Measurements from ENCODE around the gene AP1G2. TPM values are rescaled to one million over a fixed set of nuclear protein-coding genes. Genes with fewer than 3 reads are reported as not detected.
A peak's percentile ranks its signal among the peaks of the same experiment; 100 is the strongest.

Gene AP1G2
- total RNA-seq, 2 donors from 2014 or later = 6.6 to 18.8 TPM

DNA sequence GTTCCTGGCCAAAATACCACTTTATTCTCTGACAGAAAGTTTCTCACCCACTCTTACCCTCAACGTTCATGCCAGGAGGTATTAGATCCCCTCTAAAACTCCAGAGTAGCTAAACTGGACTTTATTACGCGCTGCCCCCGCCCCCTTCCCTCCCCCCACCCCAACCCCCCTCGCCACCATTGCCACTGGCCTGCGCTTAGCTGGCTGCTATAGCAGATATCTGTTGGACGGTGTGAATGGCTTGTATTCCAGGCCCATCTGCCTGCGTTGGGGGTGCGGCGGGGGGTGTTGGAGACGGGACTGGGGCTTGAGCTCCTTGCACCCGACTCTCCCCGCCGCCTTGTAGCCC, 12.1 kb downstream of the AP1G2 start:
- H3K9me3 ChIP-seq = no peaks in the 10 kb centered on the region
- peak overlapping the region; percentile 96 to 98 for H3K27ac ChIP-seq
- peaks cover 10% of the 10 kb centered on the region for H3K36me3 ChIP-seq
- peak overlapping the region; percentile 73 to 82 for H3K4me3 ChIP-seq
- peaks cover 0 to 29% of the 10 kb centered on the region in 2 donors for H3K4me1 ChIP-seq
- DNase-seq (ENCODE audit: low spot score) = no peak
- TF ChIP-seq, protein P1, sequence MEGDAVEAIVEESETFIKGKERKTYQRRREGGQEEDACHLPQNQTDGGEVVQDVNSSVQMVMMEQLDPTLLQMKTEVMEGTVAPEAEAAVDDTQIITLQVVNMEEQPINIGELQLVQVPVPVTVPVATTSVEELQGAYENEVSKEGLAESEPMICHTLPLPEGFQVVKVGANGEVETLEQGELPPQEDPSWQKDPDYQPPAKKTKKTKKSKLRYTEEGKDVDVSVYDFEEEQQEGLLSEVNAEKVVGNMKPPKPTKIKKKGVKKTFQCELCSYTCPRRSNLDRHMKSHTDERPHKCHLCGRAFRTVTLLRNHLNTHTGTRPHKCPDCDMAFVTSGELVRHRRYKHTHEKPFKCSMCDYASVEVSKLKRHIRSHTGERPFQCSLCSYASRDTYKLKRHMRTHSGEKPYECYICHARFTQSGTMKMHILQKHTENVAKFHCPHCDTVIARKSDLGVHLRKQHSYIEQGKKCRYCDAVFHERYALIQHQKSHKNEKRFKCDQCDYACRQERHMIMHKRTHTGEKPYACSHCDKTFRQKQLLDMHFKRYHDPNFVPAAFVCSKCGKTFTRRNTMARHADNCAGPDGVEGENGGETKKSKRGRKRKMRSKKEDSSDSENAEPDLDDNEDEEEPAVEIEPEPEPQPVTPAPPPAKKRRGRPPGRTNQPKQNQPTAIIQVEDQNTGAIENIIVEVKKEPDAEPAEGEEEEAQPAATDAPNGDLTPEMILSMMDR (IDR thresholded peaks at IDR 0.05) = no peak
- no peaks in the 10 kb centered on the region for H3K27me3 ChIP-seq

DNA sequence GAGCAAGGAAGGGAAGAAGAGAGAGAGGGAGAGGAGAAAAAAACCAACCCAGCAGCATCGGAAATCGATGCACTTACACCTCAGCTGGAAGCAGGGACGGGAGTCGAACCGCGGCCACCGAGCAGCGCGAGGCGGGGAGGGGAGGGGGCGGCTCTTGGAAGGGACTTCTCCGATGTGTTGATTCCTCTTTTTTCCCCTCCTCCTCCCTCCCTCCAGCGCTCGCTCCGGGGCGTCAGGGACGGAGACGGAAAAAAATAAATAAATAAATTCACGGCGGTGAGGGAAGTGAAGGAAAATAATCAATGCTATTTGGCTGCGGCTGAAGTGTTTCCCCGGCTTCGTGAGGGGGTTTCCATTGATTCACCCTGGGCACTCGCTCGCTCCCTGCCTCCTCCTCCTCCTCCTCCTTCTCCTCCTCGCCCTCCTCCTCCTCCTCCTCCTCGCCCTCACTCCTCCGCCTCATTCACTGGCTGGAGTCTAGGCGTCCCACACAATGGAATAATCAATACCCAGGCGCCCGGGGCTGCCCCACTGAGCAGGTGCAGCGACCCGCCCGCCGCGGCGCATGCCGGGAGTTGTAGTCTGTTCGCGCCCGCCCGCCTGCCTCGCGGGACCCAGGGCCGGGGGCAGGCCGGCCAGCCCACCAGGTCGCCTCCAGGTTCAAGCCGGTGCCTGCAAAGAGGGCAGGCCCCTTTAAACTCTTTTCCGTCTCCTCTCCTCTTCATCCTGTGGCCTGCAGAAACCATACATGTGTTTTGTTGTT, 16.1 kb downstream of the AP1G2 start, which contains the start of gene ZFHX2:
Gene ZFHX2, minus strand, starts transcription at position 500 of the 763 bp plus-strand sequence. CDS start 16,440 bp downstream, outside the sequence.
- no peaks in the 10 kb centered on the region for H3K9me3 ChIP-seq
- peak within 1 kb of the TSS; percentile 38 to 49 for H3K27ac ChIP-seq
- peaks cover 0 to 22% of the 10 kb centered on the region in 2 donors for H3K4me1 ChIP-seq
- TF ChIP-seq, protein P1 (IDR thresholded peaks at IDR 0.05) = no peak
- H3K27me3 ChIP-seq = no peaks in the 10 kb centered on the region
- no peaks in the 10 kb centered on the region for H3K36me3 ChIP-seq
- peak within 1 kb of the TSS; percentile 55 to 66 for H3K4me3 ChIP-seq
- DNase-seq (ENCODE audit: low spot score) = peak; percentile 69

DNA sequence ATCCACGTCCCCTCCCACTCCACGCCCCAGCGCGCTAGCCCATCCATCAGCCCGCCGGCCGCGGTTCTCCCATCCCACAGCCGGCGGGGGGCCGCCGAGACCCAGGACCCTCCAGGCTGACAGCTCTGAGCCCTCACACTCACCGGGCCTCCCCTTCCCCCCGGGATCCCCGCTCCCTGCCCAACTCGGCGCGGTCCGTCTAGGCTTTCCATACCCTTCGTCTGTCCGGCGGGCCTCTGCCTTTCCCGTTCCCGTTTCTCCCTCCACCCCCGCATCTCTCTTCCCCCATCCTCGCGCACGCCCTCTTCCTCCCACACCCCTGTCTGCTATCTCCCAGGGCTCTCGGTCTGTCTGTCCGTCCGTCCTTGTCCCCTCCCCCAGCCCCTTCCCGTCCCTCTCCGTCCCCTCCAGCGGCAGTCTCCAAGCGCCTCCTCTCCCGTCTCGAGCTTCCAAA, 16.8 kb downstream of the AP1G2 start:
- Histone ChIP-seq H3K27me3 (no peaks in the 10 kb centered on the region), H3K9me3 (no peaks in the 10 kb centered on the region), H3K4me3 (peak overlapping the region; percentile 55 to 66), H3K4me1 (peaks cover 0 to 21% of the 10 kb centered on the region in 2 donors), H3K27ac (peak overlapping the region; percentile 38 to 49), H3K36me3 (no peaks in the 10 kb centered on the region)
- DNase-seq (ENCODE audit: low spot score) = no peak
- TF ChIP-seq, protein P1 (IDR thresholded peaks at IDR 0.05) = no peak

DNA sequence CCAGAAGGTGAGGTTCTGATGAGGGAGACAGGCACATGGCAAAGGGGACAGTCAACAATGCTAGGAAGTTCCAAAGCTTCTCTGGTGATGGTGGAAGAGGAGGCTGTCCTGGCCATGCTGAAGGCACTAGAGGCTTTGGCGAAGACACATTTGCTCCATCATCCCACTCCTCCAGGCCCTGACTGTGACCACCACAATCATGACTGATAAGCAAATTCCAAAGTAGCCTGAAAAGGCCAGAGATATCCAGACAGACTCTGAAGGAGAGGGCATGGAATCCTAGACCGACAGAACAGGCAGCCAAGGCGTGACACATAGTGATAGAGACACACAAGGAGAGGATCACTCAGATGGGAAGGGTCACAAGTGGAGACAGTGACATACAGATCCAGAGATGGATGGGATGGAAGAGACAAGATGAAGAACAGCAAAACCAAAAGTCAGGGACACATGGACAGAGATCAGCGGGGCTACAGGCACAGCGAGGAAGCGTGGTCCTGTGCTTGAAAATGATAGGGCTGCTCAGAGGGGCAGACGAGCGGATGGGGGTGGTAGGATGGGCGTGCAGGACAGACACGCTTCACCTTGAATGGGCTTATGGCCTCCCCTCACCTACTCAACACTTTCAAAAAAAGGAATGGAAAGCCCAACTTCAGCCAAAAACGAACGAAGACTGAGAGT, 17.3 kb downstream of the AP1G2 start:
- Histone ChIP-seq H3K4me3 (peak overlapping the region; percentile 55 to 66), H3K9me3 (no peaks in the 10 kb centered on the region), H3K4me1 (peaks cover 0 to 17% of the 10 kb centered on the region in 2 donors), H3K27ac (peak overlapping the region in 1 of 2 donors; percentile 49), H3K36me3 (no peaks in the 10 kb centered on the region), H3K27me3 (no peaks in the 10 kb centered on the region)
- no peak for DNase-seq (ENCODE audit: low spot score)
- TF ChIP-seq, protein P1 (IDR thresholded peaks at IDR 0.05) = no peak

DNA sequence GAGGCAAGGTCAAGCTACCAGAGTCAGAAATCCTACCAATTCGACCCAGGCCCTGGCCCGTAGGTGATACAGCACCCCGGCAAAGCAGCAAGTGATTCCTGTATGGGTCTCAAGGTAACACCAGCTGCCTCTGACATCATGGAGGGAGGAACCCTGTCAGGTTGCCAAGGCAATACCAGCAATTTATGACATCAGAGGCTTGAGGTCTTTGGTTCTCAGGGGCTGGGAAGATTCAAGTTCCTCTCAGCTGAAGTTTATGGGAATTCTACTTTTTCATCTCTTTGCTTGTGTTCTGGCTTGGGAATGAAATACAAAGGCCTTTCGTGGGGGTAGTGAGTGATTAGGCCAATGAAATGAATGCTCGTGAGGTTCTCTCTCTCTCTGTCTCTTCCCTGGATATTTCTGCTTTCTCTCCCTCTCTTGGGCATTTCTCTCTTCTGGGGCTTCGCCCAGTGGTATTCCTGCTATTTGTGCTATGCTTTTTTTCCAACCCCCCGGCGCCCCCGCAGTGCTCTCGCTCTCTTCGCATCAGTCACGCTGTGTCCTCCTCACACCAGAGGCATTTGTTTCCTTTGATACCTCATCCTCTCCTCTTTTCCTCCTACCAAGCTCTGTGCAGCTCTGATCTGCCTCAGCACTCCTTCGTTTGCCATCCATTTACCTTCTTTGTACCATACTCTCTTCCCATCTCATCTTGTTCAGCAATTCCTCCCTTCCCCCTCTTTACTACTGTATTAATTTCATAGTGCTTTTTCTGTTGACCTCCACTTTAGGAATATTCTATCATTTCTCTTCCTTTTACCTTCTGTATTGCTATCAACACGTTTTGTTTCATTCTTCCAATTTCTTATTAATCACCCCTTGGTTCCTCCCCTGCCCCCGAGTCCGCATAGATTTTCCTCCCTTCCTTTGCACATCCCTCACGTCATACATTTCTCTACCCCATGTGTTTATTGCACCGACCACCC, 19.0 kb downstream of the AP1G2 start:
- no peak overlapping the region for H3K27ac ChIP-seq
- no peaks in the 10 kb centered on the region for H3K27me3 ChIP-seq
- H3K9me3 ChIP-seq = no peaks in the 10 kb centered on the region
- no peak overlapping the region for H3K4me3 ChIP-seq
- H3K36me3 ChIP-seq = no peaks in the 10 kb centered on the region
- H3K4me1 ChIP-seq = peaks cover 0 to 12% of the 10 kb centered on the region in 2 donors
- TF ChIP-seq, protein P1 (IDR thresholded peaks at IDR 0.05) = no peak
- DNase-seq (ENCODE audit: low spot score) = no peak
